H1 (cell line): ENCODE data around the gene EML5. TPM values are rescaled to one million over a fixed set of nuclear protein-coding genes. Genes with fewer than 3 reads are reported as not detected.

ENCODE experiments used
- CTCF ChIA-PET: fragments of 300-600 bp; sonication (Branson Sonifier 250); formaldehyde crosslinking; loops from one replicate; lab custom pipeline; 2021; ENCODE audit not compliant: partially characterized antibody; lab: Charles Lee
- POLR2A ChIA-PET: fragments of 300-600 bp; sonication (Branson Sonifier 250); formaldehyde crosslinking; loops from one replicate; lab custom pipeline; 2021; ENCODE audit warnings: inconsistent platforms; ENCODE audit not compliant: partially characterized antibody; lab: Charles Lee
- DNase-seq, 2 experiments: peaks; one replicate each; pipeline versions ENCODE4 v3.0.0 to v3.0.0-alpha.2; 2010 to 2022; ENCODE audit warnings: low spot score in 2 of 2, low read depth in 1 of 2, mixed read lengths in 1 of 2
- FAIRE-seq: peaks from 2 replicates; lab custom pipeline; 2011; peaks lifted over from hg19 to GRCh38; lab: Jason Lieb, UNC
- H2AFZ ChIP-seq: 2 replicates; pipeline ENCODE4 v1.8.1; 2012; ENCODE audit warnings: low read length, inconsistent platforms
- H2AK5ac ChIP-seq: 2 replicates; pipeline ENCODE4 v1.6.1; 2013; ENCODE audit warnings: low read depth, low read length
- H2BK120ac ChIP-seq: replicated peaks from 2 replicates; pipeline ENCODE3; 2013; ENCODE audit warnings: low read depth, low read length, inconsistent platforms
- H2BK12ac ChIP-seq: 2 replicates; pipeline ENCODE4 v1.6.1; 2013; ENCODE audit warnings: low read depth, low read length
- H2BK15ac ChIP-seq: 2 replicates; pipeline ENCODE4 v1.6.1; 2013; ENCODE audit warnings: low read length
- H2BK20ac ChIP-seq: 2 replicates; pipeline ENCODE4 v1.6.1; 2013; ENCODE audit warnings: low read length
- H2BK5ac ChIP-seq: 2 replicates; pipeline ENCODE4 v1.6.1; 2013; ENCODE audit warnings: low read depth, low read length
- H3K14ac ChIP-seq: 2 replicates; pipeline ENCODE4 v1.6.1; 2013; ENCODE audit warnings: inconsistent platforms; ENCODE audit not compliant: insufficient read length
- H3K18ac ChIP-seq: 2 replicates; pipeline ENCODE4 v1.6.1; 2013; ENCODE audit warnings: low read length; ENCODE audit errors: extremely low read depth
- H3K23ac ChIP-seq: 2 replicates; pipeline ENCODE4 v1.6.1; 2013; ENCODE audit warnings: inconsistent platforms; ENCODE audit not compliant: insufficient read length
- H3K23me2 ChIP-seq: 2 replicates; pipeline ENCODE4 v1.6.1; 2013; ENCODE audit warnings: low read depth, low read length
- H3K27ac ChIP-seq: 2 replicates; pipeline ENCODE4 v1.6.1; 2011; ENCODE audit warnings: low read depth, low read length, inconsistent platforms
- H3K27me3 ChIP-seq, 4 experiments: replicated peaks in 1 of 4; 1 replicate in 1 of 4; 2 replicates in 3 of 4; pipeline versions ENCODE4 v1.6.1 to v1.8.1; 2011 to 2013; ENCODE audit warnings: low read length in 3 of 4, mild to moderate bottlenecking in 3 of 4, inconsistent platforms in 2 of 4, mixed read lengths in 2 of 4, moderate library complexity in 1 of 4; ENCODE audit not compliant: control insufficient read depth in 3 of 4, insufficient read depth in 3 of 4; ENCODE audit errors: extremely low read depth in 1 of 4
- H3K36me3 ChIP-seq, 4 experiments: 2 replicates each; pipeline versions ENCODE4 v1.6.1 to v1.8.1; 2011 to 2013; ENCODE audit warnings: mild to moderate bottlenecking in 4 of 4, low read length in 3 of 4, moderate library complexity in 2 of 4, control low read depth in 1 of 4, inconsistent platforms in 1 of 4; ENCODE audit not compliant: insufficient read depth in 4 of 4, control insufficient read depth in 2 of 4
- H3K4ac ChIP-seq: replicated peaks from 2 replicates; pipeline ENCODE3; 2013; ENCODE audit warnings: low read length, low read depth, mixed read lengths, inconsistent platforms; ENCODE audit not compliant: insufficient read length
- H3K4me1 ChIP-seq, 4 experiments: replicated peaks in 1 of 4; 1 replicate in 1 of 4; 2 replicates in 3 of 4; pipeline versions ENCODE4 v1.6.1 to v1.8.1; 2011 to 2013; ENCODE audit warnings: low read length in 3 of 4, inconsistent platforms in 2 of 4, mixed read lengths in 1 of 4; ENCODE audit not compliant: insufficient read depth in 4 of 4, control insufficient read depth in 3 of 4
- H3K4me2 ChIP-seq, 2 experiments: 2 replicates each; pipeline versions ENCODE4 v1.6.1 to v1.8.1; 2011 to 2013; ENCODE audit warnings: low read depth in 2 of 2, low read length in 2 of 2, control low read depth in 1 of 2, inconsistent platforms in 1 of 2, mild to moderate bottlenecking in 1 of 2; ENCODE audit not compliant: insufficient read depth in 1 of 2
- H3K4me3 ChIP-seq, 4 experiments: fragments of 200-600, 300-600 bp in 1 of 4; sonication (generic), shearing (Covaris generic), sonication (Bioruptor Twin) in 1 of 4; 2 replicates each; pipeline versions ENCODE4 v1.5.1 to v1.8.1; 2011 to 2016; ENCODE audit warnings: low read length in 4 of 4, low read depth in 3 of 4, control low read depth in 2 of 4, inconsistent platforms in 2 of 4, mild to moderate bottlenecking in 2 of 4, mixed read lengths in 1 of 4, moderate library complexity in 1 of 4; ENCODE audit not compliant: insufficient read depth in 2 of 4; ENCODE audit errors: extremely low read depth in 1 of 4
- H3K56ac ChIP-seq: replicated peaks from 2 replicates; pipeline ENCODE3; 2013; ENCODE audit warnings: low read depth, mild to moderate bottlenecking, mixed read lengths, low read length, inconsistent platforms; ENCODE audit not compliant: insufficient read length
- H3K79me1 ChIP-seq: 2 replicates; pipeline ENCODE4 v1.6.1; 2013; ENCODE audit warnings: low read depth, low read length, control low read depth
- H3K79me2 ChIP-seq, 2 experiments: 2 replicates each; pipeline versions ENCODE4 v1.6.1 to v1.8.1; 2012 to 2013; ENCODE audit warnings: low read length in 2 of 2, mild to moderate bottlenecking in 2 of 2, inconsistent platforms in 1 of 2; ENCODE audit not compliant: insufficient read depth in 2 of 2, control insufficient read depth in 1 of 2
- H3K9ac ChIP-seq, 4 experiments: replicated peaks in 1 of 4; 1 replicate in 1 of 4; 2 replicates in 3 of 4; pipeline versions ENCODE4 v1.6.1 to v1.8.1; 2011 to 2013; ENCODE audit warnings: low read depth in 3 of 4, low read length in 3 of 4, control low read depth in 2 of 4, mild to moderate bottlenecking in 2 of 4, moderate library complexity in 2 of 4, inconsistent platforms in 1 of 4; ENCODE audit errors: extremely low read depth in 1 of 4
- H3K9me3 ChIP-seq, 2 experiments: 2 replicates each; pipeline versions ENCODE4 v1.6.1 to v1.8.1; 2012 to 2013; ENCODE audit warnings: mild to moderate bottlenecking in 2 of 2, moderate library complexity in 2 of 2, control low read depth in 1 of 2, inconsistent platforms in 1 of 2, low read depth in 1 of 2, low read length in 1 of 2, mixed read lengths in 1 of 2; ENCODE audit not compliant: insufficient read depth in 2 of 2
- H4K20me1 ChIP-seq, 2 experiments: replicated peaks in 1 of 2; 2 replicates each; pipeline versions ENCODE3 to v1.8.1; 2011 to 2013; ENCODE audit warnings: inconsistent platforms in 2 of 2, low read length in 2 of 2, mild to moderate bottlenecking in 1 of 2; ENCODE audit not compliant: insufficient read depth in 2 of 2, control insufficient read depth in 1 of 2
- H4K5ac ChIP-seq: 2 replicates; pipeline ENCODE4 v1.6.1; 2013; ENCODE audit warnings: low read length, low read depth, mixed read lengths, inconsistent platforms; ENCODE audit not compliant: insufficient read length
- H4K8ac ChIP-seq: 2 replicates; pipeline ENCODE4 v1.8.0; 2013; ENCODE audit warnings: mild to moderate bottlenecking, moderate library complexity, low read length, inconsistent platforms; ENCODE audit not compliant: insufficient read depth; ENCODE audit errors: extremely low read depth
- H4K91ac ChIP-seq: replicated peaks from 2 replicates; pipeline ENCODE3; 2013; ENCODE audit warnings: low read length, mixed read lengths, inconsistent platforms; ENCODE audit not compliant: insufficient read length
- BRCA1 ChIP-seq: IDR thresholded peaks from 2 replicates; pipeline ENCODE4 v1.6.1; 2012; ENCODE audit warnings: low read depth, low read length, improper control_type of control experiment
- CEBPB ChIP-seq: IDR thresholded peaks from 2 replicates; pipeline ENCODE4 v1.6.1; 2012; ENCODE audit warnings: low read depth, low read length
- CHD2 ChIP-seq: IDR thresholded peaks from 2 replicates; pipeline ENCODE4 v1.6.1; 2012; ENCODE audit warnings: low read length, improper control_type of control experiment
- FOSL1 ChIP-seq: IDR thresholded peaks from 2 replicates; pipeline ENCODE4 v1.6.1; 2011; ENCODE audit warnings: mild to moderate bottlenecking, low read depth, low read length, moderate library complexity; ENCODE audit not compliant: insufficient read depth
- HDAC6 ChIP-seq: IDR thresholded peaks from one replicate; pipeline ENCODE4 v1.7.1; 2012; ENCODE audit warnings: low read depth, mild to moderate bottlenecking, inconsistent platforms, low read length, moderate library complexity
- MAFK ChIP-seq: IDR thresholded peaks from 2 replicates; pipeline ENCODE4 v1.6.1; 2012; ENCODE audit warnings: low read depth, mild to moderate bottlenecking, improper control_type of control experiment, low read length
- POLR2A ChIP-seq, 2 experiments: IDR thresholded peaks; 1 replicate in 1 of 2; 2 replicates in 1 of 2; pipeline ENCODE4 v1.6.1; 2011; ENCODE audit warnings: low read depth in 2 of 2, low read length in 2 of 2, mild to moderate bottlenecking in 2 of 2; ENCODE audit errors: control extremely low read depth in 1 of 2
- SAP30 ChIP-seq: fragments of 300-600 bp; sonication (generic); IDR thresholded peaks from 2 replicates; pipeline ENCODE4 v1.7.1; 2012; ENCODE audit warnings: low read length, moderate library complexity, mild to moderate bottlenecking, inconsistent platforms; ENCODE audit not compliant: insufficient read depth, insufficient replicate concordance
- SIRT6 ChIP-seq: IDR thresholded peaks from one replicate; pipeline ENCODE4 v1.7.1; 2012; ENCODE audit warnings: low read length, inconsistent platforms
- SUZ12 ChIP-seq: fragments of 200-600 bp; sonication (generic); IDR thresholded peaks from 2 replicates; pipeline ENCODE4 v1.6.1; 2012; ENCODE audit warnings: mild to moderate bottlenecking, inconsistent platforms, low read length, moderate library complexity, mixed read lengths
- TAF7 ChIP-seq: optimal IDR thresholded peaks from 2 replicates; pipeline ENCODE3; 2011; ENCODE audit warnings: low read depth, mild to moderate bottlenecking, inconsistent platforms, low read length, moderate library complexity, borderline replicate concordance
- TEAD4 ChIP-seq: IDR thresholded peaks from 2 replicates; pipeline ENCODE4 v1.6.1; 2012; ENCODE audit warnings: low read depth, low read length, inconsistent platforms, mixed read lengths
- USF2 ChIP-seq: IDR thresholded peaks from 2 replicates; pipeline ENCODE4 v1.6.1; 2011; ENCODE audit warnings: low read length, improper control_type of control experiment
- polyA plus RNA-seq, 7 experiments: library from polyadenylated mRNA; depleted of rRNA in 3 of 7; stranded (reverse) in 5 of 7; unstranded in 2 of 7; fragments of >200 nt in 5 of 7; fragments of 200-250 nt in 2 of 7; gene quantifications; 1 replicate in 5 of 7; 2 replicates in 1 of 7; 4 replicates in 1 of 7; pipeline versions ENCODE4 v1.2.1 to v1.2.3, GENCODE V29; 2011 to 2013; ENCODE audit warnings: missing spikeins in 2 of 7, mixed read lengths in 2 of 7
- total RNA-seq: library from RNA; stranded (reverse); fragmentation: NEBNext Ultra II Directional; extraction: Animal tissue kit (Norgen Biotek cat#: 25700); gene quantifications from 2 replicates; pipeline ENCODE4 v1.2.1, GENCODE V29; 2021

Gene EML5
- total and polyA plus RNA-seq, 2 of the 8 experiments (the other 6 are each of a cell fraction or from before 2014, with no cell fraction given), result 0.39 to 0.88 TPM

- CTCF ChIA-PET, result no interaction called here
- H3K4ac ChIP-seq, result no peak overlapping the region
Observed at GRCh38 chr14:88808359-88808758, 15.6 kb upstream of the EML5 start.

More at GRCh38 chr14:88808359-88808758, 15.6 kb upstream of the EML5 start:
- no peak for FAIRE-seq
- peaks cover 2% of the 10 kb centered on the region; the same call in 1 of the 2 replicates for H3K23me2 ChIP-seq
- H3K27ac ChIP-seq, result no peak overlapping the region
- no peak overlapping the region for H2BK15ac ChIP-seq
- no peak overlapping the region for H2AK5ac ChIP-seq
- H3K79me1 ChIP-seq, result no peaks in the 10 kb centered on the region
- H3K27me3 ChIP-seq, result no peaks in the 10 kb centered on the region
- H4K20me1 ChIP-seq, result no peaks in the 10 kb centered on the region
- no peak overlapping the region for H2BK20ac ChIP-seq
- no peak overlapping the region for H3K23ac ChIP-seq
- TF ChIP-seq SAP30 (no peak), BRCA1 (no peak), SIRT6 (no peak), USF2 (no peak), CEBPB (no peak), POLR2A (IDR thresholded peaks at IDR 0.05; ENCODE audit: control extremely low read depth in 1 of 2, low read depth in 2 of 2, low read length in 2 of 2) (no peak), HDAC6 (no peak), CHD2 (no peak), TEAD4 (no peak), TAF7 (no peak), FOSL1 (no peak), SUZ12 (no peak), MAFK (no peak)
- H2AFZ ChIP-seq, result no peak overlapping the region
- no peak overlapping the region for H3K14ac ChIP-seq
- DNase-seq, result no peak
- no peak overlapping the region for H3K56ac ChIP-seq
- no peak overlapping the region for H3K9ac ChIP-seq
- no peak overlapping the region for H4K5ac ChIP-seq
- H3K4me1 ChIP-seq, result no peaks in the 10 kb centered on the region
- H3K9me3 ChIP-seq, result peaks cover 7 to 10% of the 10 kb centered on the region in 2 experiments; a peak in 2 of 4 replicates
- H4K8ac ChIP-seq, result no peak overlapping the region
- H2BK5ac ChIP-seq, result no peak overlapping the region
- POLR2A ChIA-PET, result no interaction called here
- H3K4me2 ChIP-seq, result no peak overlapping the region
- H3K4me3 ChIP-seq, result no peak overlapping the region
- no peak overlapping the region for H2BK120ac ChIP-seq
- H2BK12ac ChIP-seq, result no peak overlapping the region
- H3K18ac ChIP-seq, result no peak overlapping the region
- no peaks in the 10 kb centered on the region for H3K36me3 ChIP-seq
- no peak overlapping the region for H4K91ac ChIP-seq
- H3K79me2 ChIP-seq, result no peaks in the 10 kb centered on the region
